Esophagus muscularis mucosa (tissue), 3 donors: ENCODE data around the gene USP32.

Experiments used
- CTCF ChIP-seq, 3 experiments: fragments of 200-600 bp in 2 of 3; fragments of 450-650 bp in 1 of 3; sonication (generic) in 2 of 3; IDR thresholded peaks; one replicate each; pipeline ENCODE4 v1.5.1; 2017 to 2019; ENCODE audit warnings: antibody characterized with exemption in 3 of 3, mild to moderate bottlenecking in 2 of 3, moderate library complexity in 1 of 3
- POLR2A ChIP-seq: fragments of 450-650 bp; IDR thresholded peaks from one replicate; pipeline ENCODE4 v1.6.1; 2017; ENCODE audit warnings: antibody characterized with exemption, moderate library complexity, mild to moderate bottlenecking, low read depth
- POLR2AphosphoS5 ChIP-seq, 2 donors: sonication (generic); formaldehyde crosslinking; IDR thresholded peaks; one replicate each; pipeline ENCODE4 v1.6.1; 2017; ENCODE audit warnings: antibody characterized with exemption in 2 of 2

- TF ChIP-seq POLR2A (no peak), CTCF (IDR thresholded peaks at IDR 0.05) (no peak), POLR2AphosphoS5 (IDR thresholded peaks at IDR 0.05) (no peak)
Observed at GRCh38 chr17:60292697-60293096, 99.2 kb downstream of the USP32 start.
